ENCODE measurements around the gene YARS2. TPM values are rescaled to one million over a fixed set of nuclear protein-coding genes. Genes with fewer than 3 reads are reported as not detected.
"Not testable (repeated sequence)": the region's sequence is repeated elsewhere in the genome, so short reads cannot be mapped to it uniquely, and the experiment has no call there.

The YARS2 gene
- total and polyA plus RNA-seq, 2 experiments from 2014 or later, result 73.0 to 76.7 TPM

- H2AFZ ChIP-seq; H3K27me3 Mint-ChIP-seq (ENCODE audit: insufficient read depth, low read depth, poor library complexity); H3K27ac Mint-ChIP-seq; H3K4me1 ChIP-seq (ENCODE audit: insufficient read depth); H3K27ac ChIP-seq (ENCODE audit: low read depth); H3K4me3 ChIP-seq; H3K9me2 ChIP-seq (ENCODE audit: insufficient read depth); H3F3A ChIP-seq (replicated peaks; ENCODE audit: low read depth); H3K4me3 Mint-ChIP-seq; ATAC-seq; H3K27me3 ChIP-seq (ENCODE audit: insufficient read depth); H3K4me2 ChIP-seq; DNase-seq (ENCODE audit: low spot score); H3K36me3 ChIP-seq (ENCODE audit: insufficient read depth): not testable (repeated sequence)
- H4K20me1 ChIP-seq (replicated peaks; ENCODE audit: insufficient read depth), result 0 out of 2 replicates have a peak, but pooled peaks cover 11% of the 10 kb centered on the region
- peaks cover 61% of the 10 kb centered on the region for H3K79me2 ChIP-seq (replicated peaks; ENCODE audit: insufficient read depth)
- Mint-ChIP-seq H3K9me3 (peaks cover 16% of the 10 kb centered on the region), H3K4me1 (peaks cover 14% of the 10 kb centered on the region), H3K36me3 (ENCODE audit: low read depth) (peaks cover 20% of the 10 kb centered on the region)
Observed at GRCh38 chr12:32699437-32699836, 56.3 kb downstream of the YARS2 start.

GRCh38 chr12:32698285-32698684 is 57.4 kb downstream of the YARS2 start:
- H3K4me3 Mint-ChIP-seq, result no peak overlapping the region
- Histone ChIP-seq H3K36me3 (ENCODE audit: insufficient read depth) (no peaks in the 10 kb centered on the region), H4K20me1 (replicated peaks; ENCODE audit: insufficient read depth) (0 out of 2 replicates have a peak, but pooled peaks cover 11% of the 10 kb centered on the region), H3K27ac (ENCODE audit: low read depth) (no peak overlapping the region), H3K4me1 (ENCODE audit: insufficient read depth) (no peaks in the 10 kb centered on the region; the same call in 1 of the 2 replicates), H3F3A (replicated peaks; ENCODE audit: low read depth) (no peaks in the 10 kb centered on the region; the same call in 1 of the 2 replicates), H3K27me3 (ENCODE audit: insufficient read depth) (no peaks in the 10 kb centered on the region), H2AFZ (no peak overlapping the region), H3K4me3 (no peak overlapping the region), H3K9me2 (ENCODE audit: insufficient read depth) (no peaks in the 10 kb centered on the region), H3K79me2 (replicated peaks; ENCODE audit: insufficient read depth) (peaks cover 72% of the 10 kb centered on the region), H3K4me2 (no peak overlapping the region)
- ATAC-seq (peak; percentile 80), DNase-seq (ENCODE audit: low spot score) (peak; percentile 41)
- H3K36me3 Mint-ChIP-seq (ENCODE audit: low read depth), result peaks cover 25% of the 10 kb centered on the region
- peaks cover 2% of the 10 kb centered on the region for H3K27me3 Mint-ChIP-seq (ENCODE audit: insufficient read depth, low read depth, poor library complexity)
- H3K9me3 Mint-ChIP-seq, result peaks cover 19% of the 10 kb centered on the region
- peaks cover 14% of the 10 kb centered on the region for H3K4me1 Mint-ChIP-seq
- TF ChIP-seq REST (IDR thresholded peaks at IDR 0.05; ENCODE audit: unreplicated experiment), result no peak
- TF ChIP-seq POLR2AphosphoS5 (IDR thresholded peaks at IDR 0.05; ENCODE audit: low read depth), result no peak
- TF ChIP-seq, protein P1, sequence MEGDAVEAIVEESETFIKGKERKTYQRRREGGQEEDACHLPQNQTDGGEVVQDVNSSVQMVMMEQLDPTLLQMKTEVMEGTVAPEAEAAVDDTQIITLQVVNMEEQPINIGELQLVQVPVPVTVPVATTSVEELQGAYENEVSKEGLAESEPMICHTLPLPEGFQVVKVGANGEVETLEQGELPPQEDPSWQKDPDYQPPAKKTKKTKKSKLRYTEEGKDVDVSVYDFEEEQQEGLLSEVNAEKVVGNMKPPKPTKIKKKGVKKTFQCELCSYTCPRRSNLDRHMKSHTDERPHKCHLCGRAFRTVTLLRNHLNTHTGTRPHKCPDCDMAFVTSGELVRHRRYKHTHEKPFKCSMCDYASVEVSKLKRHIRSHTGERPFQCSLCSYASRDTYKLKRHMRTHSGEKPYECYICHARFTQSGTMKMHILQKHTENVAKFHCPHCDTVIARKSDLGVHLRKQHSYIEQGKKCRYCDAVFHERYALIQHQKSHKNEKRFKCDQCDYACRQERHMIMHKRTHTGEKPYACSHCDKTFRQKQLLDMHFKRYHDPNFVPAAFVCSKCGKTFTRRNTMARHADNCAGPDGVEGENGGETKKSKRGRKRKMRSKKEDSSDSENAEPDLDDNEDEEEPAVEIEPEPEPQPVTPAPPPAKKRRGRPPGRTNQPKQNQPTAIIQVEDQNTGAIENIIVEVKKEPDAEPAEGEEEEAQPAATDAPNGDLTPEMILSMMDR (conservative IDR thresholded peaks at IDR 0.05; ENCODE audit: low read depth in 2 of 2), result no peak
- no peak for TF ChIP-seq ZNF114 (CRISPR knock-in tag; IDR thresholded peaks at IDR 0.05)
- no peak for TF ChIP-seq STAT1 (IDR thresholded peaks at IDR 0.05; ENCODE audit: unreplicated experiment)
- TF ChIP-seq, protein P2, sequence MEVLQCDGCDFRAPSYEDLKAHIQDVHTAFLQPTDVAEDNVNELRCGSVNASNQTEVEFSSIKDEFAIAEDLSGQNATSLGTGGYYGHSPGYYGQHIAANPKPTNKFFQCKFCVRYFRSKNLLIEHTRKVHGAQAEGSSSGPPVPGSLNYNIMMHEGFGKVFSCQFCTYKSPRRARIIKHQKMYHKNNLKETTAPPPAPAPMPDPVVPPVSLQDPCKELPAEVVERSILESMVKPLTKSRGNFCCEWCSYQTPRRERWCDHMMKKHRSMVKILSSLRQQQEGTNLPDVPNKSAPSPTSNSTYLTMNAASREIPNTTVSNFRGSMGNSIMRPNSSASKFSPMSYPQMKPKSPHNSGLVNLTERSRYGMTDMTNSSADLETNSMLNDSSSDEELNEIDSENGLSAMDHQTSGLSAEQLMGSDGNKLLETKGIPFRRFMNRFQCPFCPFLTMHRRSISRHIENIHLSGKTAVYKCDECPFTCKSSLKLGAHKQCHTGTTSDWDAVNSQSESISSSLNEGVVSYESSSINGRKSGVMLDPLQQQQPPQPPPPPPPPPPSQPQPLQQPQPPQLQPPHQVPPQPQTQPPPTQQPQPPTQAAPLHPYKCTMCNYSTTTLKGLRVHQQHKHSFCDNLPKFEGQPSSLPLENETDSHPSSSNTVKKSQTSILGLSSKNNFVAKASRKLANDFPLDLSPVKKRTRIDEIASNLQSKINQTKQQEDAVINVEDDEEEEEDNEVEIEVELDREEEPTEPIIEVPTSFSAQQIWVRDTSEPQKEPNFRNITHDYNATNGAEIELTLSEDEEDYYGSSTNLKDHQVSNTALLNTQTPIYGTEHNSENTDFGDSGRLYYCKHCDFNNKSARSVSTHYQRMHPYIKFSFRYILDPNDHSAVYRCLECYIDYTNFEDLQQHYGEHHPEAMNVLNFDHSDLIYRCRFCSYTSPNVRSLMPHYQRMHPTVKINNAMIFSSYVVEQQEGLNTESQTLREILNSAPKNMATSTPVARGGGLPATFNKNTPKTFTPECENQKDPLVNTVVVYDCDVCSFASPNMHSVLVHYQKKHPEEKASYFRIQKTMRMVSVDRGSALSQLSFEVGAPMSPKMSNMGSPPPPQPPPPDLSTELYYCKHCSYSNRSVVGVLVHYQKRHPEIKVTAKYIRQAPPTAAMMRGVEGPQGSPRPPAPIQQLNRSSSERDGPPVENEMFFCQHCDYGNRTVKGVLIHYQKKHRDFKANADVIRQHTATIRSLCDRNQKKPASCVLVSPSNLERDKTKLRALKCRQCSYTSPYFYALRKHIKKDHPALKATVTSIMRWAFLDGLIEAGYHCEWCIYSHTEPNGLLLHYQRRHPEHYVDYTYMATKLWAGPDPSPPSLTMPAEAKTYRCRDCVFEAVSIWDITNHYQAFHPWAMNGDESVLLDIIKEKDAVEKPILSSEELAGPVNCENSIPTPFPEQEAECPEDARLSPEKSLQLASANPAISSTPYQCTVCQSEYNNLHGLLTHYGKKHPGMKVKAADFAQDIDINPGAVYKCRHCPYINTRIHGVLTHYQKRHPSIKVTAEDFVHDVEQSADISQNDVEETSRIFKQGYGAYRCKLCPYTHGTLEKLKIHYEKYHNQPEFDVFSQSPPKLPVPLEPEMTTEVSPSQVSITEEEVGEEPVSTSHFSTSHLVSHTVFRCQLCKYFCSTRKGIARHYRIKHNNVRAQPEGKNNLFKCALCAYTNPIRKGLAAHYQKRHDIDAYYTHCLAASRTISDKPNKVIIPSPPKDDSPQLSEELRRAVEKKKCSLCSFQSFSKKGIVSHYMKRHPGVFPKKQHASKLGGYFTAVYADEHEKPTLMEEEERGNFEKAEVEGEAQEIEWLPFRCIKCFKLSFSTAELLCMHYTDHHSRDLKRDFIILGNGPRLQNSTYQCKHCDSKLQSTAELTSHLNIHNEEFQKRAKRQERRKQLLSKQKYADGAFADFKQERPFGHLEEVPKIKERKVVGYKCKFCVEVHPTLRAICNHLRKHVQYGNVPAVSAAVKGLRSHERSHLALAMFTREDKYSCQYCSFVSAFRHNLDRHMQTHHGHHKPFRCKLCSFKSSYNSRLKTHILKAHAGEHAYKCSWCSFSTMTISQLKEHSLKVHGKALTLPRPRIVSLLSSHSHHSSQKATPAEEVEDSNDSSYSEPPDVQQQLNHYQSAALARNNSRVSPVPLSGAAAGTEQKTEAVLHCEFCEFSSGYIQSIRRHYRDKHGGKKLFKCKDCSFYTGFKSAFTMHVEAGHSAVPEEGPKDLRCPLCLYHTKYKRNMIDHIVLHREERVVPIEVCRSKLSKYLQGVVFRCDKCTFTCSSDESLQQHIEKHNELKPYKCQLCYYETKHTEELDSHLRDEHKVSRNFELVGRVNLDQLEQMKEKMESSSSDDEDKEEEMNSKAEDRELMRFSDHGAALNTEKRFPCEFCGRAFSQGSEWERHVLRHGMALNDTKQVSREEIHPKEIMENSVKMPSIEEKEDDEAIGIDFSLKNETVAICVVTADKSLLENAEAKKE (CRISPR knock-in tag; IDR thresholded peaks at IDR 0.05), result no peak
- no peak for TF ChIP-seq ETS1 (IDR thresholded peaks at IDR 0.05)
- no peak for TF ChIP-seq JUNB (IDR thresholded peaks at IDR 0.05; ENCODE audit: unreplicated experiment)
- TF ChIP-seq CREB1 (CRISPR knock-in tag; IDR thresholded peaks at IDR 0.05; ENCODE audit: low read depth), result no peak
- TF ChIP-seq ZNF331 (CRISPR knock-in tag; IDR thresholded peaks at IDR 0.05; ENCODE audit: low read depth), result no peak
- H3K27ac Mint-ChIP-seq, result peak overlapping the region; percentile 26; the same call in 1 of the 2 replicates
